Endothelial cell of hepatic sinusoid (primary cell): Measurements from ENCODE around the gene LRRC8E.
"Not testable (repeated sequence)": the region's sequence is repeated elsewhere in the genome, so short reads cannot be mapped to it uniquely, and the experiment has no call there.

Experiments used
- in situ Hi-C: cut with HindIII; loops from 2 replicates; pipeline ENCODE4 v1.10.0; 2017; ENCODE audit warnings: low sequenced_read_pairs

The LRRC8E gene

DNA sequence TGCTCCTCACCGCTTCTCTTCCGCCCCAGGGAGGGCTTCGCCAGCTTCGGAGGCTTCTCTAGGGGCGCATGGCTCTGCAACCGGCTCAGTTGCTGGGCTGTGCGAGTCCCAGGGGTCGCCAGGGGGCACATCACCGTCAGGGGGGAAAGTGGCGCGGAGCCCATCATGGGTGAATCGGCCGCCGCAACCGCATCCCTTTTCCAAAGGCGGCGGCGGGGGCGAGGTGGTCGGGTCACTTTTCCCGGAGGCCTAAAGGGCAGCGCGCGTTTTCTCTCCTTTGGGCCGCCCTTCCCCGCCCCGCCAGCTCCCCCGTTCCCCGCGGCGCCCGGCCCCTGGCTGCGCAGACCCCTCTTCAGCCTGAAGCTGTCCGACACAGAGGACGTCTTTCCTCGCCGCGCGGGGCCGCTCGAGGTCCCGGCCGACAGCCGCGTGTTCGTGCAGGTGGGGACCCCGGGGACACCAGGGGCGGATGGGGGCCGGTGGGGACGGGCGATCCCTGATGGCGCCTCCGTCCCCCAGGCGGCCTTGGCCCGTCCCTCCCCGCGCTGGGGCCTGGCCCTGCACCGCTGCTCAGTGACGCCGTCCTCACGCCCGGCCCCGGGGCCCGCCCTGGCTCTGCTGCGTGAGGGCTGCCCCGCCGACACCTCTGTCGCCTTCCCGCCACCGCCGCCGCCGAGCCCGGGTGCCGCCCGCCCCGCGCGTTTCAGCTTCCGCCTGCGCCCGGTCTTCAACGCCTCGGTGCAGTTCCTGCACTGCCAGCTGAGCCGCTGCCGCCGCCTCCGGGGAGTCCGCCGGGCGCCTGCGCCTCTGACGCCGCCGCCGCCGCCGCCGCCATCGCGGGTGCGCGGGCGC lies 28.0 kb downstream of the LRRC8E start:
- in situ Hi-C loops, result no loop called here

DNA sequence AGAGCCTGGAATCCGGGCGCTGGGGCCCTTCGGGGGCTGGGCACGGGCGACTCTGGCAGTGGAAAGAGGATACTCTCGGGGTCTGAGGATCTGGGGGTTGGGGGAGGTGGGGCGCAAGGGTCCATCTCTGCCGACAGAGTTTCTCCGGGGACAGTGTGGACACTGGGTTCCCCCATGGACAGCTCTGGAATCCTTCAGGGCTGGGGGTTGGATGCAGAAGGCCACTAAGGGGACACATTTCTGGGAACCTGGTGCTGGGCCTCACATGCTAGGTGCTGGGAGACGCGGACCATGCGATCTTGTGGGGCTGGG lies 28.6 kb downstream of the LRRC8E start:
- in situ Hi-C loops, result no loop called here

DNA sequence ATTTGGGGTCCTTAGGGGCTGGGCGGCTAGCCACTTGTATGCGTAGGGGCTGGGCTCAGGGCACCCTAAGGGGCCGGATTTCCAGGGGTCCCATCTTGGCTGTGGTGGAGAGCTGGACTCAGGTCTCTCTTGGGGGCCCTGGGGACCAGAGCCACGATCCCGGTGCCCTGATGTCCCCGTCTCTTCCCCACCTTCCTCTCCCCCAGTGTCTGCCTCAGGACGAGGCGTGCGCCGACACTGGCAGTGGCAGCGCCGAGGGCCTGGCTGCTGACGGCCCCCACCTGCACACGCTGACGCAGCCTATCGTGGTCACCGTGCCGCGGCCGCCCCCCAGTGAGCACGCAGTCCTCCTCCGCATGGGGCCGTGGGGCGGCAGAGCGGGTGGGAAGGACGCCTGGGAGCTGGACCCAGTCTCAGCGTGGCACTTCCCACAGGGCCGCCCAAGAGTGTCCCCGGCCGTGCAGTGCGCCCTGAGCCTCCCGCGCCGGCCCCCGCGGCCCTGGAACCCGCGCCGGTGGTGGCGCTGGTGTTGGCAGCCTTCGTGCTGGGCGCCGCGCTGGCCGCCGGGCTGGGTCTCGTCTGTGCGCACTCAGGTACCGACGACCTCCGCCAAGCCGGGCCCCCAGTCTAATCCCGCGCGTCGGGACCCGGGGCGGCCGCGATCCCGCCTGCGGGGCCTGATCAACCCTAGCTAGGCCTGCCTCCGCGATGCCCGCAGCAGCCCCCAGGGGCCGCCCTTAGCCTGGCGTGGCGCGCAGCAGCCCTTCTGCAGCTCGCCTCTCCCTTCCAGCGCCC lies 29.2 kb downstream of the LRRC8E start:
- in situ Hi-C loops, result no loop called here

DNA sequence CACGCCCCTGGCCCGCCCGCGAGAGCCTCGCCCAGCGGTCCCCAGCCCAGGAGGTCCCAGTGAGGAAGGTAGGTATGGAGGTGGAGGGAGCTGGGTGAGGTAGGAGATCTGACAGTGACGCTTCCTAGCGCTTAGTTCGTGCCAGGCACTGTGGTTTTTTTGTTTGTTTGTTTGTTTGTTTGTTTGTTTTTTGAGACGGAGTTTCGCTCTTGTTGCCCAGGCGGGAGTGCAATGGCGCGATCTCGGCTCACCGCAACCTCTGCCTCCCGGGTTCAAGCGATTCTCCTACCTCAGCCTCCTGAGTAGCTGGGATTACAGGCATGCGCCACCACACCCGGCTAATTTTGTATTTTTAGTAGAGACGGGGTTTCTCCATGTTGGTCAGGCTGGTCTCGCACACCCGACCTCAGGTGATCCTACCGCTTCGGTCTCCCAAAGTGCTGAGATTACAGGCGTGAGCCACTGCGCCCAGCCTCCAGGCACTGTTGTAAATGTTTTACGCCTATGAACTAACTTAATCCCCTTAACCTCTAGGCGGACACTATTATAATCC lies 29.8 kb downstream of the LRRC8E start:
- in situ Hi-C loops, result not testable (repeated sequence)

DNA sequence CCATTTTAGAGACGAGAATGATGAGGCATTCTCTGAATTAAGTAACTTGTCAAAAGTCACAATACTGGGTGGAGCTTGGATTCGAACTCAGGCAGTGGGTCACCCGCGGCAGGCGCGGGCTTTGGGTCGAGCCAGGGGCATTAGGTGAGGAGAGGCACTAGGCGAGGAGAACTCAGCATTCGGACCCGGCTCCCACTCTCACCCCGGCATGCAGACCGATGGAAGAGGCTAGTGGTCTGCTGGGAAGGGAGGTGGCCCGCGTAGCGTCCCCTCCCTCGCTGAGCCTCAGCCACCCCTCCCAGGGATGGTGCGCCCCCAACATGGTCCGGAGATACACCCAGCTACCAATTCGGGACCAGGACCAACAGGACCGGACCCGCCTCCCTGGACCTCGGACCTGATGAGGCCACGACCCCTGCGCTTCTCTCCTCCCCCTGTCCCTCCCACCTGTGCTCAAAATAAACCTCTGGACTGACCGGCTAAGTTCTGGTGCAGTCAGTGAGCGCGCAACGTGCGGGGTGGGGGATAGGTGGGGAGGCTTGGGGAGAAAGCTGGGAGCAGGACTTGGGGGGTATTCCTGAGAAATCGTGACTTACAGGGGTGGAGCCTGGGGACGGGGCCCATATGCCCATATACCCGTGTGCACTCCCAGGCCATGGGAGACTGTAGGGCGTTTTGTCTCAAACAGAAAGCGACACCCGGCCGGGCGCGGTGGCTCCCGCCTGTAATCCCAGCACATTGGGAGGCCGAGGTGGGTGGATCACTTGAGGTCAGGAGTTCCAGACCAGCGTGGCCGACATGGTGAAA lies 30.5 kb downstream of the LRRC8E start:
- in situ Hi-C loops, result no loop called here

DNA sequence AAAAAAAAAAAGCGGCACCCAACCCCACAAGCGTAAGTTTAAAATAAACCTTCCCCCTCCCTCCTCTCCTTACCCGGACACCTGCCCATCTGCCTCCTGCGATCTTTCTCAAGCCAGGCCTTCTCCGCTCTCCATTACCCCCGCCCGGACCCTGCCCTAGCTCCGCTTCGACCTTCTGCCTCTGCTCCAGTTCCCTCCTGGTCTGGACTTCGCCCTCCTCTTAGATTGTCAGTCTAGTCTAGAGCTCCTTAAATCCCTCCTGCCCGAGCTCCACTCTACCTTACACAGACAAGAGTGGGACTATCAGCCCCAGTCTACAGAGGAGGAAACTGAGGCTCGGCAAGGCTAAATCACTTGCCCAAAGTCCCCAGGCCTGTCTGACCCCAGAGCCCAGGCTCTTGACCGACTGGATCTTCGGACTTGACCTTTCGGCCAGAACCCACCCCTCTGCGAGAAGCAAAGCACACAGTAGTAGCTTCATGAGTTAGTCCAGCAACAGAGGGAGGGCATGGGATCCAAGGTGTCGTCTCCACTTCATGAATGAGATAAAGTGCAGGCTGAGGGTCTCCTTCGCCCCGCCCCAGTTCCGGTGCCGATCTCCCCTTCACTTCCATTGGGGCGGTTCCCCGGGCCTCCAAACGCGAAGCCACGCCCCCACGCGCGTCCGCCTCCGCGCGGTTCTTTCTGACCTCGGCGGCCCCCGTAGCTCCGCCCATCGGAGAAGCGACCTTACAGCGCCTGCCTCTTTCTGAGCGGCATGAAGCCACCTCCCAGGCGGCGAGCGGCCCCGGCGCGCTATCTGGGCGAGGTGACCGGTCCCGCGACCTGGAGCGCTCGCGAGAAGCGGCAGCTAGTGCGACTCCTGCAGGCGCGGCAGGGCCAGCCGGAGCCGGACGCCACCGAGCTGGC lies 31.6 kb downstream of the LRRC8E start, which contains the start of gene SNAPC2:
SNAPC2 (plus strand) TSS at position 729 of the 909 bp plus-strand sequence; CDS start at position 758, 29 bp downstream.
- in situ Hi-C loops, result loop anchor here (5.0 kb wide), 1 partner anchor 68 kb away; no protein-coding TSS in a partner anchor

DNA sequence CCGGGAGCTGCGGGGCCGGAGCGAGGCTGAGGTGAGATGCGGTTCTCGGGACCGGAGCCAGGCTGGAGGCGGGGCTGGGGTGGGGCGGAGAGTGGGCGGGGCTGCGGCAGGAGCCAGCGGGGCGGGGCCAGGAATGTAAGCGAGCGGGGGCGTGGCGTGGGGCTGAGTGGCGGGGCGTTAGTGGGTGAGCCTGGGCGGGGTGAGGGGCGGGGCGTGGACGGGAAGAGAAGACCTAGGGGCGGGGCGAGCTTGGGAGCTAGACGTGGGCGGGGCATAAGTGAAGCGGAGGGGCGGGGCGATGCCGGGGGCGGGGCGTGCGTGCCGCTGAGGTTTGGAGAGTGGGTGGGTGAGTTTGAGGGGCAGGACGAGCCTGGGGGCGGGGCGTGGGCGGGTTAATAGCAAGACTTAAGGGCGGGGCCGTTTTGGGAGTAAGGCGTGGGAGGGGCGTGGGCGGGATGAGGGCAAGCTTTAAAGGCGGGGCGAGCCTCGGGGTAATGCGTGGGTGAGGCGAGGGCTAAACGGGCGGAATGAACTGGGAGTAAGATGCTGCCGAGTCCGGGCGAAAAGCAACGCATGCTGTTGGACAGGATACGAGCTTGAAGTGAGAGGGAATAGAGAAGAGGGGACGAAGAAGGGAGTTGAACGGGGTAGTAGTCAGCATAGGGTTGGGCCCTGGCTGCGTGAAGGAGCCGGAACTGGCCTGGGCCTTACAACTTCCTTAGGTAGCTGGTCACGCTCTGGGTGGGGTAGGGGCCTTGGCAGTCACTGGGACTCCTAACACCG lies 32.4 kb downstream of the LRRC8E start:
- in situ Hi-C loops, result loop anchor here (5.0 kb wide), 1 partner anchor 68 kb away; no protein-coding TSS in a partner anchor

DNA sequence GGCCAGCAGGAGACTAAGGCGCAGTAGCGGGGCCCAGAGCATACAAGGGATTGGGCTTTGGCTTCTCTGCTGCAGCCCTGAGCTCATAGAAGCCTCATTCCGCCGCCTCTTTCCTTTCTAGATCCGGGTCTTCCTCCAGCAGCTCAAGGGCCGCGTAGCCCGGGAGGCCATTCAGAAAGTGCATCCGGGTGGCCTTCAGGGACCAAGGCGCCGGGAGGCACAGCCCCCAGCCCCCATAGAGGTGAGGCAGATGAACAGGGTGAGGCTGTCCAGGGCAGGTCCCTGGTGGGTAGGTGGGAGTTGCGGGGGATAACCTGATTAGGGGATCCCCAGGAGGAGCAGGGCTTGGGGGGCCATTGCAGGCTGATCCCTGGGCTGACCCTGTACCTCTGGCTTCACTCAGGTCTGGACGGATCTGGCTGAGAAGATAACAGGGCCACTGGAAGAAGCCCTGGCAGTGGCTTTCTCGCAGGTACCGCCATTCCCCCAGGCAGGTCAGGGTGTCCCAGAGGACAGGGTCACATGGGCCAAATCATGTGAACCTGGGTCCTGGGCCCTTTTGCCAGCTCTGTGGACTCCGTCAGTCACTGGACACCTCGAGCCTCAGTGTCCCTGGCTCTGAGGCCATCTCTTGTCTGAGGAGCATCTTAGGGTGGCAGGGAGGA lies 33.1 kb downstream of the LRRC8E start:
- in situ Hi-C loops, result loop anchor here (5.0 kb wide), 1 partner anchor 69 kb away; no protein-coding TSS in a partner anchor

DNA sequence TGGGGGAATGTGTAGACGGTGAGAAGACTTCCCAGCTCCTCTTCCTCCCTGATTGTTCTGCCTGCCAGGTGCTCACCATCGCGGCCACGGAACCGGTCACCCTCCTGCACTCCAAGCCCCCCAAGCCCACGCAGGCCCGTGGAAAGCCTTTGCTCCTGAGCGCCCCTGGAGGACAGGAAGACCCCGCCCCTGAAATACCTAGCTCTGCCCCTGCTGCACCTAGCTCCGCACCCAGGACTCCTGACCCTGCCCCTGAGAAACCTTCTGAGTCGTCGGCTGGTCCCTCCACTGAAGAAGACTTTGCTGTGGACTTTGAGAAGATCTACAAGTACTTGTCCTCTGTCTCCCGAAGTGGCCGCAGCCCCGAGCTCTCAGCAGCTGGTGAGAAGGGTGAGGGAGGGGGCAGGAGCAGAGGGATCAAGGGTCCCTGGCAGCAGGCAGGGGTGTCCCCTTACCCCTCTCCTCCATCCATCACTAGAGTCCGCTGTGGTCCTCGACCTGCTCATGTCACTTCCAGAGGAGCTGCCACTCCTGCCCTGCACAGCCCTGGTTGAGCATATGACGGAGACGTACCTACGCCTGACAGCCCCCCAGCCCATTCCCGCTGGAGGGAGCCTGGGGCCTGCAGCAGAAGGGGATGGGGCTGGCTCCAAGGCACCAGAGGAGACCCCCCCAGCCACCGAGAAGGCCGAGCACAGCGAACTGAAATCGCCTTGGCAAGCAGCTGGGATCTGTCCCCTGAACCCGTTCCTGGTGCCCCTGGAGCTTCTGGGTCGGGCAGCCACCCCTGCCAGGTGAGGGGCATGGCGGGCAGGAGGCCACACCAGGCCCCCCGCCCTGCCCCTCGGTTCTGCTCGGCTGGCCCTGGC lies 33.9 kb downstream of the LRRC8E start:
- in situ Hi-C loops, result loop anchor here (5.0 kb wide), 1 partner anchor 70 kb away; no protein-coding TSS in a partner anchor

DNA sequence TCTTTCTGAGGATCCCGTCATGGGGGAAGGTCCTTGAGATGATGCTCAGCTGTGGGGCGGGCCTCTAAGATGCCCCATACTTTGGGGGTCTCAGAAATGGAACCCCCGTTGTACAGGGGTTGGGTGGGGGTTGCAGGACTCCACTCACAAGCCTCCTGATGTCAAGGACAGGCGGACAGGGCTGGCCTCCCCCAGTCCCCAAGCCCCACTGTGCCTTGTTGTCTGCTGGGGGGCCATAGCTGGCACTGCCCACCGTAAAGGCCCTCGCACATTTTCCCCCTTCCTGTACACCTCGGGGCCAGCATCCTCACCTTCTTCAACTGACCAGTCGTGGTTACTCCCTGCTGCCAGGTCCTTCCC lies 34.5 kb downstream of the LRRC8E start:
- in situ Hi-C loops, result loop anchor here (5.0 kb wide), 1 partner anchor 71 kb away; no protein-coding TSS in a partner anchor

DNA sequence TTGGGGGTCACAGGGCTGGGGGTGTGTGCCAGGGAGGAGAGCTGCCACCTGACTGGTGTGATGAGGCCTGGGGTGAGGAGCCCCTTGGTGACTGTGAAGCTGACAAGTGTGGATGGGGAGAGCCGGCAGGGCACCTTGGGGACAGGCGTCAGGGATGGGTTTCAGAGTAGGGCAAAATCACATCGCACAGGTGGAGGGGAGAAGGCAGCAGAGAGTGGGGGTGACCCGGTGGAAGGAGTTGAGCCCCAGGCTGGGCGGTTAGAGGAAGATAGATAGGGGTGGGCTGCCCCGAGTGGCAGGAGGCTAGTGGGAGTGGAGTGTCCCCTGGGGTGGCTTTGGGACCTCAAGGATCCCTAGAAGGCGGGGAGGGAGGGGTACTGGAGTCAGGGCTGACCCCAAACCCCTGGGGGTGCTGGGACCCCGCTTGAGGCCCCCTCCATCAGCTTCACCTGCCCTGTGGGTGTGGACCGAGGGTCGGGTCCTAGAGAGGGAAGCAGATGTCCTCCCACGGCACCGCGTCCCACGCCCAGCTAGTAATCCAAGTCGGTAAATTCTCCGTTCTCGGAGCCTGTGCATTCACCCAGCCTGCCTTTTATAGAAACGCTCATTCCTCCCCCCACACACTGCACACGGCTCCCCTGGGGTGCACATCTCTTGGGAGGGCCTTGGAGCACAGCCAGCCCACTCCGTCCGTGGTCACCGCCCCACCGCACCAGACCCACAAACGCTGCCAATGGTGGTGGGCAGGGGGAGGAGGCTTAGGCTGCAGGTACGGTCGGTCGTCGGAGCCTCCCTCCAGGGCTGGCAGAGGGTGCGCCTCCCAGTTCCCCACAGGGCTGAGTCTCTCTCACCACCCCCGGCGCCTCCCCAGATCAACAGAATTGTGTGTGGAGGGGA lies 35.2 kb downstream of the LRRC8E start:
- in situ Hi-C loops, result loop anchor here (5.0 kb wide), 1 partner anchor 71 kb away; no protein-coding TSS in a partner anchor

DNA sequence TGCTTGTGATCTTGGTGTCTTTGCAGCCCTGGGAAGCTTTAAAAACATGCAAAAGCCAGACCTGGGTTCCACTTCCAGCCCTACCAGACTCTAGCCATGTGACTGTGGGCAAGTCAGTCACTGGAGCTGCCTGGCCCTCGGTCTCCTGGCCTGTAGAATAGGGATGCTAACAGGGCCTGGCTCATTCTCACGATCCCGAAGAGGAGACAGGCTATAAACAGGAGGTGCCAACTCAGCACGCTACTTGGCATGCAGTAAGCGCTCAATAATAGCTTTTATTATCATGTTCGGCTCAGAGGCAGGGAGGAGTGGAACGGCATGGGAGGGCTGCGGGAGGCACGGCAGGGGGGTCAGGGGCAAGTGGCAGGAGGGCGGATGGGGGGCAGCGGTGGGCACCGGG lies 35.9 kb downstream of the LRRC8E start:
- in situ Hi-C loops, result loop anchor here (5.0 kb wide), 1 partner anchor 72 kb away; no protein-coding TSS in a partner anchor

DNA sequence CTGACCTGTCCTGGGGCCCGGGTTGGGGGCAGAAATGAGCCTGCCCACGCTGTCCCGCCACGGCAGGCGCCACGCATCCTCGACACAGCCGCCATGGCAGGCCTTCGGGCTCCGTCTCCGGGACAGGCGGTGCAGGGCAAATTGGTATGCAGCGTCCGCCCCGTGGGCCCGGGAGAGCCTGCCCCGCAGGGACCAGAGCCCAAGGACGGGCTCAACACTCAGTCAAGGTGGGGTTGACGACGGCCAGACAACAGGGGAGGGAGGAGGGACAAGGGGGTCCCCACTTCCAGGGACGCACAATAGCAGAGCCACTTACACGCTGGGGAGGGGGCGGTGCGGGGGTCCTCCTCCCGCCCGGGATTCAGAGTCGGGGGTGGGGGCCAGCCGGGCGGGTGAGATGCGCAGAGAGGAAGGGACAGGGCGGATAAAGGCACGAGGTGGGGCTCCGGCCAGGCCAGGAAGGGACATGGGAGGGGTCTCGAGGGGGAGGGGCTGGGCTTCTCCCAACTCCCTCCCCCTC lies 36.4 kb downstream of the LRRC8E start:
- in situ Hi-C loops, result loop anchor here (5.0 kb wide), 1 partner anchor 72 kb away; no protein-coding TSS in a partner anchor

DNA sequence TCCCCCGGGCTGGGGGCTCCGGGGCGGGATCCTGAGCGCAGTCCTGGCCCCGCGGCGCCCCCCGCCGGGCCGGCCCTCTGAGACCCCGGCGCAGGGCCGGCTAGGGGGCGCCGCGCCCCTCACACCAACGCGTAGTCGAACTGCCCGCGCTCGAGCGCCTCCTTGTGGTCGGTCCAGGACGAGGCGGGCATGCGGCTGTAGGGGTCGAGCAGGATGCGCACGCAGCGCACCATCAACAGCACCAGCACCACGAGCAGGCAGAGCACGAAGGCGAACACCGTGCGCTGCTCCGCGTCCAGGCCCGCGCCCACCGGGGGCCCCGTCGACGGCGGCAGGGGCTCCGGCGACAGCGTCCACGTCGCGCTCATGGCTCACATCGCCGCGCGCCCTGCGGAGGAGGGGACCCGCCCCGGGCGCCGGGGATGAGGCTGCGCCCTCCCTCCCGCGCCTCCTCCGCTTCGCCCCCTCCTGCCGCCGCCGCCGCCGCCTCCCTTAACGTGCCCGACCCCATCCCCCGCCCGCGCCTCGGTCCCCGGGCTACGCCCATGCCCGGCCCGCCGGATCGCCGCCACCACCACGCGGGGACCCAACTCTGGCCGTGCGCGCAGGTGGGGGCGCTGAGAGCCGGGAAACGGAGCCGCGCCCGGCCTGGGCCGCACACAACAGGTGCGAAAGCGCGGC lies 37.0 kb downstream of the LRRC8E start:
- in situ Hi-C loops, result no loop called here

DNA sequence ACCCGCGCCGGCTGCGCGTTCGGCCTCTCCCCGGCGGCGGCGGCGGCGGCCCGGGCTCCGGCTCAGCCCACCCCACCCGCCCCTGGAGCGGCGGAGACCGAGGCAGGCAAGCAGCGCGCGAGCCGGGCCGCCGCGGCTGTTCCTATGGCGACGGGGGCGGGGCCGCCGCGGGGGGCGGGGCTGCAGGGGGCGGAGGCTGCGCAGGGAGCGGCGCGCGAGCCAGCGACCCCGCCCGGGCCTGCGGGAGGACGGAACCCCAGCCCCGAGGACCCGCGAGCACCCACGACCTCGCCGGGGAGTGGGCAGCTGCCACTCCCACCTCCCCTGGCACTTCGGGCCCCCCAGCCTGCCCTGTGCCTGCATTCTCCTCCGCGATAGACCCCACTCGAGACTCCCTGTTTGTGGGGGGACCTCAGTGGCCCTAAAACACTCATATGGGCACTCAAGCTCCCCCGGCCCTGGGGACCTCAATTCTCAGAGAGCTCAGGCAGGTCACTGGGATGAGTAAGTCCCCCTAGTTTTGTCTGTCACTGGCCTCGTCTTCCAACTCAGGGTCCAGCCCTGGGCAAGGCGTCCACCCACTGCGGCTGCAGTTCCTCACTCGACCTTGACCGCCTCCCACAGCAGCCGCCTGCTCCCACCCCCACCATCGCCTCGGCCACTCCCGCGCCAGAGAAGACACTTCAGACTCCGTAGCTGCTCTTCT lies 37.9 kb downstream of the LRRC8E start, which contains the start of gene CTXN1:
CTXN1 (minus strand) TSS at position 115 of the 706 bp plus-strand sequence. CDS start 597 bp downstream, outside the sequence.
- in situ Hi-C loops, result no loop called here
